Mesothelial cell of epicardium (in vitro differentiated cells): Measurements from ENCODE around the gene GPR162. TPM values are rescaled to one million over a fixed set of nuclear protein-coding genes. Genes with fewer than 3 reads are reported as not detected.
"Not testable (repeated sequence)": the region's sequence is repeated elsewhere in the genome, so short reads cannot be mapped to it uniquely, and the experiment has no call there.

Source experiments
- DNase-seq, 2 experiments: peaks; one replicate each; pipeline ENCODE4 v3.0.0; 2021; ENCODE audit warnings: low spot score in 2 of 2; ENCODE audit not compliant: unreplicated experiment in 2 of 2
- H3K27ac Mint-ChIP-seq: 2 replicates; pipeline ENCODE4 v1.8.0; 2021; ENCODE audit warnings: mixed read lengths
- H3K27me3 Mint-ChIP-seq: 2 replicates; pipeline ENCODE4 v1.8.0; 2021; ENCODE audit warnings: low read depth, mixed read lengths
- H3K36me3 Mint-ChIP-seq: 2 replicates; pipeline ENCODE4 v1.8.0; 2021; ENCODE audit warnings: mixed read lengths
- H3K4me1 Mint-ChIP-seq: 2 replicates; pipeline ENCODE4 v1.8.0; 2021; ENCODE audit warnings: mixed read lengths
- H3K4me3 Mint-ChIP-seq: 2 replicates; pipeline ENCODE4 v1.8.0; 2021; ENCODE audit warnings: mild to moderate bottlenecking, moderate library complexity, mixed read lengths
- H3K9me3 Mint-ChIP-seq: 2 replicates; pipeline ENCODE4 v1.8.0; 2021; ENCODE audit warnings: mixed read lengths
- total RNA-seq: library from RNA; stranded (reverse); gene quantifications from 3 replicates; pipeline ENCODE4 v1.2.1, GENCODE V29; 2021
- TF ChIP-seq, protein P1 (sequence below): fragments of 200-600 bp; sonication (generic); IDR thresholded peaks from one replicate; pipeline ENCODE4 v1.5.0; 2021; ENCODE audit warnings: antibody characterized with exemption; ENCODE audit not compliant: unreplicated experiment

The GPR162 gene
- total RNA-seq, 1 donor from 2014 or later: 10.8 TPM

DNA sequence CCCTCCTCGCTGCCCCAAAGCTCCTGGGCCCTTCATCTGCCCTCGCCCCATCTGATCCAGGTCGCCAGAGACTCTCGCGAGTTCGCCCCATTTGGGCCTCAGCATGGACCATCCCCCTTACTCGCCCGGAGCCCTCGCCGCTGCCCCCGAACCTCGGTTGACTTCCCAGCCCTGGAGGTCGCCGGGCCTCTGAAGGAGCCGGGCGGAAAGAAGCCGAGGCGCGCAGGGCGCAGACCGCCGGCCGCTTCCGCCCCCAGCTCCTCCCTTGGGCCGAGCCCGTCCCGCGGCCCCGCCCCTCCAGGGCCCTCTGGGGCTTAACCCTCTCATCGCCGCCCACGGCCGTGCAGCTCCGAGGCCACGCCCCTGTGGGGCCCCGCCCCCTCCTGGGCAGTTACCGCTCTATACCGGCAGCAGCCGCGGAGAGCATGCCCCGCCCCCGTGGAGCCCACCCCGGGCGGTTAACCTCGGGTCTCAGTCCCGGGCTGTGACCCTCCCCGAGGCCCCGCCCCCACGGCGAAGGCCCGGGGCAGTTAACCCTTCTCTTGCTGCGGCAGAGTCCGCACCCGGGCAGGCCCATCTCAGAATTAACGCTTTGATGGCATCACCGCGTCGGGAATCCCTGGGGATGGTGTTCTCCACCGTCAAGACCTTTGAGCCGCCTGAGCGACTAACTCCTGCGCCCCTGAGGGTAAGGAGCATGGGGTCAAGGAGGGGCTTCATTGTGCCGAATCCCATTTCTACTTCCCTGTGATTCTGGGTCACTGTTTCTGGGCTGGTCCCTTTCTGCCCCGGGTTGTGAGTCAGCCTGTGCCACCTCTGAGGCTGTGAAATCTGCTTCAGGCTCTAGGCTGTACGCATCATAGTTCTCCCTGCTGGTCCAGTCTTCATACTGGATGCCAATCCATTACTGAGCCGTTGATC is 51.7 kb downstream of the GPR162 start, which contains the start of gene SPSB2:
Gene SPSB2, minus strand, starts transcription at position 210 of the 921 bp plus-strand sequence. CDS start 402 bp downstream, outside the sequence.
- Mint-ChIP-seq H3K9me3 (no peaks in the 10 kb centered on the region), H3K36me3 (peaks cover 13% of the 10 kb centered on the region), H3K4me1 (peaks cover 28% of the 10 kb centered on the region), H3K4me3 (peak within 1 kb of the TSS; percentile 84), H3K27ac (peak within 1 kb of the TSS; percentile 59), H3K27me3 (no peaks in the 10 kb centered on the region)
- TF ChIP-seq, protein P1, sequence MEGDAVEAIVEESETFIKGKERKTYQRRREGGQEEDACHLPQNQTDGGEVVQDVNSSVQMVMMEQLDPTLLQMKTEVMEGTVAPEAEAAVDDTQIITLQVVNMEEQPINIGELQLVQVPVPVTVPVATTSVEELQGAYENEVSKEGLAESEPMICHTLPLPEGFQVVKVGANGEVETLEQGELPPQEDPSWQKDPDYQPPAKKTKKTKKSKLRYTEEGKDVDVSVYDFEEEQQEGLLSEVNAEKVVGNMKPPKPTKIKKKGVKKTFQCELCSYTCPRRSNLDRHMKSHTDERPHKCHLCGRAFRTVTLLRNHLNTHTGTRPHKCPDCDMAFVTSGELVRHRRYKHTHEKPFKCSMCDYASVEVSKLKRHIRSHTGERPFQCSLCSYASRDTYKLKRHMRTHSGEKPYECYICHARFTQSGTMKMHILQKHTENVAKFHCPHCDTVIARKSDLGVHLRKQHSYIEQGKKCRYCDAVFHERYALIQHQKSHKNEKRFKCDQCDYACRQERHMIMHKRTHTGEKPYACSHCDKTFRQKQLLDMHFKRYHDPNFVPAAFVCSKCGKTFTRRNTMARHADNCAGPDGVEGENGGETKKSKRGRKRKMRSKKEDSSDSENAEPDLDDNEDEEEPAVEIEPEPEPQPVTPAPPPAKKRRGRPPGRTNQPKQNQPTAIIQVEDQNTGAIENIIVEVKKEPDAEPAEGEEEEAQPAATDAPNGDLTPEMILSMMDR: no peak
- DNase-seq: peak; percentile 99

DNA sequence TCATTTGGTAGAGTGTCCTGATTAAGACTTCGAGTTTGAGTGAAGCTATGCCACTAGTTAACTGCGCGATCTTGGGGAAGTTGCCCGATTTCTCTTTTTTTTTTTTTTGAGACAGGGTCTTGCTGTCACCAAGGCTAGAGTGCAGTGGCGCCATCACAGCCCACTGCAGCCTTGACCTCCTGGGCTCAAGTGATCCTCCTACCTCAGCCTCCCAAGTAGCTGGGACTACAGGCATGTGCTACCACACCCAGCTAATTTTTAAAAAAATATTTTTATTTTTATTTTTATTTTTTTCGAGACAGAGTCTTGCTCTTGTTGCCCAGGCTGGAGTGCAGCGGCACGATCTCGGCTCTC is 52.4 kb downstream of the GPR162 start:
- not testable (repeated sequence) for H3K27me3 Mint-ChIP-seq

More for the DNA sequence above, 52.4 kb downstream of the GPR162 start:
- peaks cover 22% of the 10 kb centered on the region for H3K4me1 Mint-ChIP-seq
- H3K9me3 Mint-ChIP-seq, DNase-seq: not testable (repeated sequence)
- H3K36me3 Mint-ChIP-seq: peaks cover 13% of the 10 kb centered on the region
- peak overlapping the region; percentile 45 for H3K27ac Mint-ChIP-seq
- peak overlapping the region; percentile 84 for H3K4me3 Mint-ChIP-seq

Other genes with a start within 250 kb of the GPR162 start
- gene CHD4, start 214.4 kb upstream of the GPR162 start, total RNA-seq: 332 to 358 TPM (median 332 TPM) in 3 replicates
- 1.3 to 1.7 TPM (median 1.3 TPM) in 3 replicates for gene LPAR5, start 185.9 kb upstream of the GPR162 start, total RNA-seq
- 2.7 to 3.7 TPM (median 3.5 TPM) in 3 replicates for gene ACRBP, start 174.4 kb upstream of the GPR162 start, total RNA-seq
- gene ING4, start 158.7 kb upstream of the GPR162 start, total RNA-seq: 63.5 to 69.0 TPM (median 64.2 TPM) in 3 replicates
- gene ZNF384, start 132.4 kb upstream of the GPR162 start, total RNA-seq: 94.9 to 101 TPM (median 96.3 TPM) in 3 replicates
- gene PIANP, start 121.0 kb upstream of the GPR162 start, total RNA-seq: 3.7 to 6.0 TPM (median 3.9 TPM) in 3 replicates
- gene COPS7A, start 97.8 kb upstream of the GPR162 start, total RNA-seq: 34.1 to 37.6 TPM (median 34.8 TPM) in 3 replicates
- gene MLF2, start 68.7 kb upstream of the GPR162 start, total RNA-seq: 195 to 203 TPM (median 202 TPM) in 3 replicates
- gene PTMS, start 55.5 kb upstream of the GPR162 start, total RNA-seq: 320 to 338 TPM (median 323 TPM) in 3 replicates
- 2.7 to 3.8 TPM (median 3.5 TPM) in 3 replicates for gene LAG3, start 49.3 kb upstream of the GPR162 start, total RNA-seq
- 2.9 to 3.9 TPM (median 3.8 TPM) in 3 replicates for gene CD4, start 32.3 kb upstream of the GPR162 start, total RNA-seq
- 80.7 to 86.2 TPM (median 83.8 TPM) in 3 replicates for gene P3H3, start 6.6 kb downstream of the GPR162 start, total RNA-seq
- 22.9 to 24.3 TPM (median 23.0 TPM) in 3 replicates for gene GNB3, start 19.1 kb downstream of the GPR162 start, total RNA-seq
- 11.9 to 18.6 TPM (median 14.3 TPM) in 3 replicates for gene CDCA3, start 29.5 kb downstream of the GPR162 start, total RNA-seq
- 119 to 126 TPM (median 122 TPM) in 3 replicates for gene USP5, start 30.3 kb downstream of the GPR162 start, total RNA-seq
- gene TPI1, start 45.7 kb downstream of the GPR162 start, total RNA-seq: 473 to 488 TPM (median 484 TPM) in 3 replicates
- gene SPSB2, start 51.5 kb downstream of the GPR162 start, total RNA-seq: 2.4 to 4.1 TPM (median 2.9 TPM) in 3 replicates
- gene LRRC23, start 83.0 kb downstream of the GPR162 start, total RNA-seq: 11.6 to 14.4 TPM (median 13.4 TPM) in 3 replicates
- gene ENO2, start 92.8 kb downstream of the GPR162 start, total RNA-seq: 30.2 to 30.7 TPM (median 30.2 TPM) in 3 replicates
- 193 to 205 TPM (median 195 TPM) in 3 replicates for gene ATN1, start 106.1 kb downstream of the GPR162 start, total RNA-seq
- gene RNU7-1, start 122.0 kb downstream of the GPR162 start, total RNA-seq: not detected in 3 replicates
- gene C12orf57, start 122.2 kb downstream of the GPR162 start, total RNA-seq: 203 to 215 TPM (median 204 TPM) in 3 replicates
- 21.6 to 26.2 TPM (median 23.6 TPM) in 3 replicates for gene PTPN6, start 129.5 kb downstream of the GPR162 start, total RNA-seq
- gene PHB2, start 148.8 kb downstream of the GPR162 start, total RNA-seq: 221 to 229 TPM (median 224 TPM) in 3 replicates
- 31.6 to 37.7 TPM (median 33.5 TPM) in 3 replicates for gene EMG1, start 149.1 kb downstream of the GPR162 start, total RNA-seq
- 44.6 to 45.9 TPM (median 45.1 TPM) in 3 replicates for gene LPCAT3, start 196.7 kb downstream of the GPR162 start, total RNA-seq
- gene C1S, start 238.9 kb downstream of the GPR162 start, total RNA-seq: 46.1 to 47.3 TPM (median 46.7 TPM) in 3 replicates